NCI-H524 treated with DMSO at 0.1 percent for 48 hours (cell line): Measurements from ENCODE around the gene PRKG1.

Experiments
- DNase-seq: peaks from one replicate; lab custom pipeline; 2025; lab: John Stamatoyannopoulos, UW

The PRKG1 gene

DNA sequence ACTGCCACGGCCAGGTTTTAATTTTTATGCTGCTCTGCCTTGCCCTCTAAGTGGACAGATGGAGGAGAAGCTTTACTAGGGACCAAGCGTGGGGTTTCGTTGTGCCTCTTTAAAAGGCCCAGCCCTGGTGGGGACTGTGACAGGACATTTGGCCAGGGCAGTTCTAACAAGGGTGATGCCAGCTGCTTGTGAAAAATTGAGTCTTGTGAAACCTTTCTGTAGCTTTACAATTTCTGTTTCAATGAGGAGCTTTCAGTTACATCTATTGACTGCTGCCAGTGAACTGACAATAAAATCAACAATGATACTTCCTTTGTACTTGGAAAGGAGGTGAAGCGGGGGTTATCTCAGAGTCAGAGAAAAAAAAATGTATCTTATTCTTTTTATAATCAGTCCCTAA, 858.2 kb downstream of the PRKG1 start:
- DNase-seq: no peak

DNA sequence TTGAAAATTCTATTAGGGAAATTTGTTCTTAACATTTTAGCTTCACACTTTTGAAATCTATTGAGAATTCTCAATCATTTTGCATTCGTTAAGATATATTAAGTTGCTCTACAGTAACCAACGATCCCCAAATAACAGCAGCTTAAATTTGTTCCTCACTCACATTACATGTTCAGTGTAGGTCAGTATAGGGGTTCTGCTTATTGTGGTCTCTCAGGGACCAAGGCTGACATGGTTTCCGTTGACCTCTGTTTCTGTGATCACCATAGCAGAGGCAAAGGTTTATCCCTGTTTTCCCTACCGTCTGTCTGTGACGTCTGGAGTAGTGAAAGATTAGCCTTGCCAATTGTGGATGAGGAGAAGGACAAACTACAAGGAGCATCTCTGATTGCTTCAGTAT, 860.1 kb downstream of the PRKG1 start:
- DNase-seq: no peak

DNA sequence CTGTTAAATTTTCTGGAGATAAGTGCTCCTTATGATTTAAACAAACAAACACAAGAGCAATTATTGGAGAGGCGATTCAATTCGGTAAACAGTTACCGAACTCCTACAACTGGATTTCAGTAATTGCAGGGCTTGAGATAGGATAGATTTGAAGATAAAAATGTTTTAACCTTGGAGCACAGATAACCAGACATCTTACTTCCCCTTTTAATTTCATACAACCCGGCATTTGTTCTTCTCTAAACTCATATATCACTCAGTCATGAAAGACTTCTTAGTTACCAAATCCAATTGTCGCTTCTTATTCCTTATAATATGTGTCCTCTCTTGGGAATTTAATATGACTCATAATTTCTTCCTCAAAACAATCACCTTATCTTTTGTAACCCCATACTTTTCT, 861.1 kb downstream of the PRKG1 start:
- DNase-seq: no peak

DNA sequence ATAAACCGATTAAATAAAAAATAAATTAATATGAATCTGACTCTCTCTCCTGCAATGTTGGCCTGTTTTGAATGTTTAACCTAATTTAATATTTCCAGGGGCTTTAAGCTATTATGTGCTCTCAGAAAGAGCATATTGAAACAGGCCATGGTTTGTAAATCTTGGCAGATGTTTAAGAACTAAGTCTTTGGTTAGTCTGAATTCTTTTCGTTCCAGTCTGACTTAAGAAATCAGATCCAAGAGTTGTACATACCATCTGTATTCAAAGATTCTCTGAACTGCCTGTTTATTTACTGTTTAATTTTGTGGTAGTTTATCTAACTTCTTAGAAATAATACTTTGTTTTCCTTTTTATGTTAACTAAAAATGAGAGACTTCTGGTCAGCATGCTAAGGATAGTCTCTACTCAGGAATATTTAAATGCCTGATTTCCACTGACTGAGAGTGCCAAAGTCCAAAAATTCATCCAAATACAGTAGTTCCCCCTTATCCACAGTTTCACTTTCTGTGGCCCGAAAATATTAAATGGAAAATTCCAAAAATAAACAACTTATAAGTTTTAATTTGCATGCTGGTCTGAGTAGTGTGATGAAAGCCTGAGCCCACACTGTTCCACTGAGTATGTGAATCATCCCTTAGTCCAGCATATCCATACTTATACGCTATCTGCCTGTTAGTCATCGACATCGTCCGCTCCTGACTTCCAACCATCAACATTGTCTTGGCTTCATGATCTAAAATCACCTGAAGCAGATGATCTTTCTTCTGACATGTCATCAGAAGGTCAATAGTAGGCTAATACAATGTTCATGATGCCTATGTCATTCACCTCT, 863.2 kb downstream of the PRKG1 start:
- no peak for DNase-seq

DNA sequence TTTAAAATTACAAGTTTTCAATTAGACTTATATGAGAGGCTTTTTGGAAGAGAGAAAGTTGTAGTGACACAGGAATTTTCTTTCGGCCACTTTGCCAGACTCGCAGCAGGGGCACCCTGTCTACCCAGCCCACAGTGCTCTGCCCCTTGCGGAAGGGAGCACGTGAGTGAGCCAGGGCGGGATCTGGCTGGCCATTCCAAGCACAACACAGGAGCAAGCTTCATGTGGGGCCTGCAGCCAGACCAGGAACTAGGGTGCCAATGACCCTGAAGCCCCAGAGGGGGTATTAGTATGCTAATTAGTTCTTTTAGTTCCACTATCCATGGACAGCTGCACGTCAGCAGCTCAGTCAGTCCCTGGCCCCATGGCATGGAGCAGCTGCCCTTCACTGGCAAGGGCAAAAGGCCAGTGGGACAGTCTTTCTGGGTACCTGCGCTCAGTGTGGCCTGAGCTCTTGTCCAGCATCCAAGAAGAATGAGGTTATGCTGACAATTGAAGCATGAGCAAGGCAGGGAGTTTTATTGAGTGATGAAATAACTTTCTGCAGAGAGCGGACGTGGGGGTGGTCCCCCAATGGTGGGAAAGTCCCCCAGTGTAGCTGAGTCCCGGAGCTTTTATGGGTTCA, 876.2 kb downstream of the PRKG1 start:
- no peak for DNase-seq

DNA sequence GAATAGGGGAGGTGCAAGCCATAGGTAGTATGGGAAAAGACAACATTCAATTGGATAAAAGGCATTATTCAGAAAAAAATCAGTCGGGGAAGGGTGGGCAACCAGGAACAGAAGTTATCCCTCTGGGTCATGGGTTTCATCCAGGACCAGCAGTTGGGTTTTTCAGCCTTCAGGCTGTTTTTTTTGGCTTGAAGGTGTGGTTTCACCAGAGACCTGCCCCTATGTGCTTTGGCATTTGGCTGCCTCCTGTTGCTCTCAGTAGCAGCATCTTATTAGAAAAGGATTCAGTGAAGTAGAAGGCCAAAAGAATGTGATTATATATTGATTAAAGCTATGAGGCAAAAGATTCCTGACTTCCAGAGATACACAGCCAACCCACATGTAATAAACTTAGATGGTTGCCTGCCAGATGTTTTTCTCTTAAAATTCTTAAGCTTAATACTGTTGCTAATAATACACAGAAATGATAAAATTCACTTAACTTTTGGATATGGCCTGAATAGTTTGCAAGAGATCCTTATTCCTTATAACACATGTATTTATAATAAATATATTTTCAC, 876.8 kb downstream of the PRKG1 start:
- DNase-seq: no peak

DNA sequence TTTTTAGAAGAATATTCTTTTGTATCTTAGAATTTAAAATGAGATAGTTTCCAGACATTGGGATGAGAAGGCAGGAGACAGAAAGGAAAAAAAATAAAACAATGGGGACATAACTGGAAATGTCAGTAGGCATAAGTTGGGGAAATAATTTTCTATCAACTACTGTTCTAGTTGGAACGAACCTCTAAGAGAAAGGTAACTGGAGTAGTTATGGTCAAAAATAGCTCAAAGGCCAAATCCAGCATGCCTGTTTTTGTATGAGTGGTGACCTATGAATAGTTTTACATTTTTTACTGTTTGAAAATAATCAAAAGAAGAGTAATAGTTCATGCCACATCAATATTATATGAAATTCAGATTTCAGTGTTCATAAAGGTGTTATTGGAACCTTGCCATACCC, 877.3 kb downstream of the PRKG1 start:
- no peak for DNase-seq

DNA sequence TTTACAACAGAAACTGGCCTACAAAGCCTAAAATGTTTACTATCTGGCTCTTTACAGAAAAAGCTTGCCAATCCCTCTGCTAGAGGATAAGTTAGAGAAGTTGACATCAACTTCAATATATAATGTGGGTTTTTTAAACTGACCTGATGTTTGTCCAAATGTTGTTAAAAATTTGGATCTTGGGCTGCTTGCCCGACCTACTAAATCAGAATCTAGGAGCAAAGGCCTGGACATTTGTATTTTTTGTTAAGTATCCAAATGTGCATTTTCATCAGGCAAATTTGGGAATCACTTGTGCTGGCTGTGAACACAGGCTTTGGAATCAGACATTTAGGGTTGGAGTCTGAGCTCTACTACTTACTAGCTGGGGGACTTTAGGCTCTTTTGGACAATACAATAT, 877.8 kb downstream of the PRKG1 start:
- DNase-seq: no peak

DNA sequence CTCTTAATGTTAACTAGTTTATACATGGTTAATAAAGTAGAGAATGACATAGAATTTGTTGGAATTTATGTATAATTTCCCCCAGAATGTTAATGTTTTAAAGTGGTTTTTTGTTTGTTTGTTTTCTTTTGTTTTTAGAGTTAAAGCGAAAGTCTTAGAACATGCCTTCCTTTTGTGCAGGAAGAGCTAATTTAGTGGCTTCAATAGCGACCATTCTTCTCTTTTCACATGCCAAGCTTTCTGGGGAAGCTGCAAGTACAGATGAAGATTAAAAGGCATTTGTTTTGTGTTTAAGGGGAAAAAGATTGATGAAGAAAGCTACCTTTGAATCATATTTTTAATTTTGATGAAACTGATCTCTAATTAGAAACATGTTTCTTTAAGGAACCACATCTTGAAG, 881.4 kb downstream of the PRKG1 start:
- no peak for DNase-seq

DNA sequence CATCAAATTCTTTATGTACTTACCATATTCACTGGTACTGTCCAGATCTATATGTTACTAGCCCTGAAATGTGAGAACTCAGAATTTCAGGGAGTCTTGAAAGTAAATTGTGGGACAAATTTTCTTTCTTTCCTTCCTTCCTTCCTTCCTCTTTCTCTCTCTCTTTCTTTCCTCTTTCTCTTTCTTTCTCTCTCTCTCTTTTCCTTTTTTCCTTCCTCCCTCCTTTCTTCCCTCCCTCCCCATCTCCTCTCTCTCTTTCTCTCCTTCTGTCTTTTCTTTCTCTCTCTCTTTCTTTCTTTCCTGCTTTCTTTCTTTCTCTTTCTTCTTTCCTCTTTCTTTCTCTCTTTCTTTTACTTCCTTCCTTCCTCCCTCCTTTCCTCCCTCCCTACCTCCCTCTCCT, 882.5 kb downstream of the PRKG1 start:
- DNase-seq: no peak

DNA sequence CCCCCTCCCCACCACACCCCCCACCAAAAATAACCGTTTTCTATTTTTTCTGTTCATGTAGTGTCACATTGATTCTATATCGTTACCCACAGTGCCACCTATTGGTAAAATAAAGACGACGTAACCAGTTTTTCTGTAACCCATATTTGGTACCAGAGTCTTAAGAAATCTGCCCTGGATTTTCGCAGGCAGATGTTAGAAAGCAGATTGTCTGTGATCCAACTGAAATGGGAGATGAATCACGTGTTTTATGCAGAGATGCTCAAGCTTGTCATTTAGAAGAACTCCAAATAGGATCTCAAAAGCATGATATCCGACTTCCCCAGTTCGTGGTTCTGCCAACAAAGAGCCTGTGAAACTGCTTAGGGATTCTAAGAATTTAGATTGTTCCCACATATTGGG, 886.2 kb downstream of the PRKG1 start:
- DNase-seq: peak; percentile 10

DNA sequence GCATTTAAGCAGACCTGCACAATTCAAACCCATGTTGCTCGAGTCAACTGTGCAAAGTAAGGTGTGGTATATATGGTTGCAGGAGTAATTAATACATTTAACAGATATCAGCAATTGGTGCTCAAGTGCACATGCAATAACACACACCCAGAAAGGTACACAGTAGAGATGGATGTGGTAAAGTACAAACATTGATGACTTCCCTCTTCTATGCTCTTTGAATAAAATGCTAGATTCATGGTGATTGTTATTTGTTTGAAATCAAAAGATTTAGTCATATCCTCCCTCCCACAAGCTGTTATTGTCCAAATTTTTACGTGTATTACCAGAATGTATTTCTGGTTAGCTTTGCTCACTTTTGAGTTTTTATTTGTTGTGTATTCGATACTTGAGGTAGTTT, 887.1 kb downstream of the PRKG1 start:
- DNase-seq: no peak

DNA sequence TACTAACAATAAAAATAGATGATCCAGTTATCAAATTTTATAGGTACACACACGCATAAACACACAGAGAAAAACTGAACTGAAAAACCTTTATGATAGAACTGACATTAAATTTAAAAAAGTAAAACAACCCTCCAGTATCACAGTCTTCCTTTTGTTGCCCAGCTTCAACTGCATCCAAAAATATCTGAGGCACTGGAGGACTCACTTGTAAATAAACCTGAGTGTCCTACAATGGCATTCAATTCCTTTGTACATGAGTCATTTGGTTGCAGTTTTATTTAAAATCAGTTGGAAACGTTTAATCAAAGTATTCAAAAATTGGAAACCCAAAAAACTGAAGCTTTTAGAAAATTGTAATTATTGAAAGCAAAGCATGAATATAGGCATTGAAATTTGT, 890.3 kb downstream of the PRKG1 start:
- DNase-seq: no peak

DNA sequence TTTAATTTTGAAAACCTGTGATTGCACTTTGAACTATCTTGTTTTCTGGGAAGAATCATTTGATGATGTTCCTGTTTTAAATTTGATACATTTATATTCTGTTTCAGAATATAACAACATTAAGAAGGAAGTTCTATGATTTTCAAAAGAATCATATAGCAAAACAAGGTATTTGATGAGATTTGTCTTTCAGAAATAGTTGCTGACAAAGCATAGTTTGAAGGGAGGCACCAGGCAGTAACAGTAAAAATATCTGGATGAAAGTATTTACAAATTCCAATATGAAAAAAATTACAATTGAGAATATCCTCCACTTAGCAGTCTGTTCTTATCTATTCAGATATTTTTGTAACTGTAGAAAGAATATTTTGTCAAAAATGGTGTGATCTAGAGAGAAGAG, 891.2 kb downstream of the PRKG1 start:
- DNase-seq: no peak

DNA sequence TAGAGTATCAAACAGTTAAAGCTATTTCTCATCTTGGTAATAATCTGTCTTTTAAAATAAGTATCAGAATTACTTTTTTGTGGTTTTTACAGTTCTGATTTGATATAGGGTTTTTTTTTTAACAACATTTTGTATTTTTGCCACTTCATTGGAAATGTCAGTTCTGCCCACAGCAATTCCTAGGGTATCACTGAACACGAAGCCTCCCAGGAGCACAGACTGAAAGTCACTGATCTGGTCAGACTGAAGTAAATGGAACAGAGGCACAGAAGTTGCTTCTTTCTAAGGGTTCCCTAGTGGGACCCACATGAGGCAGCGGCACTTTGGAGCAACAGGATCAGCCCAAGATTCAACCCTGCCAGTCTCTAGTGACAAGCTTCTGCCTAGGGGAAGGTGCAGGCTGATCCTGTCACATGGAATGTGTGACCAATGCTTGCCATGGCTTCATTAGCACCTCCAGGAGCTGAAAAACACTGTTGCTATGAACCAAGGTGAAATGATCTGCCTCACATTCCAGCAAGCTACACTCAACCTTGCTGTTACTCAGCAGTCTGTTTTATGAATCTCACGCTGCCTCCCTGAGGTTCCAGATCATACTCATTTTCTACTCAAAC, 898.6 kb downstream of the PRKG1 start:
- DNase-seq: no peak

DNA sequence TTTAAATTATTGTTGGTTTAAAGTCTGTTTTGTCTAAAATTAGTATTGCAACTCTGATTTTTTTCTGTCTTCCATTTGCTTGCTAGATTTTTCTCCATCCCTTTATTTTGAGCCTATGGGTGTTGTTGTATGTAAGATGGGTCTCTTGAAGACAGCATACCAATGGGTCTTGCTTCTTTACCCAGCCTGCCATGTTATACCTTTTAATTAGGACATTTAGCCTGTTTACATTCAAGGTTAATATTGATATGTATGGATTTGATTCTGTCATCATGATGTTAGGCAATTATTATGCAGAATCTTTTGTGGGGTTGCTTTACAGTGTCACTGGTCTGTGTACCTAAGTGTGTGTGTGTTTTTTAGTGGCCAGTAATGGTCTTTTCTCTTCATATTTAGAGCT, 906.5 kb downstream of the PRKG1 start:
- no peak for DNase-seq

DNA sequence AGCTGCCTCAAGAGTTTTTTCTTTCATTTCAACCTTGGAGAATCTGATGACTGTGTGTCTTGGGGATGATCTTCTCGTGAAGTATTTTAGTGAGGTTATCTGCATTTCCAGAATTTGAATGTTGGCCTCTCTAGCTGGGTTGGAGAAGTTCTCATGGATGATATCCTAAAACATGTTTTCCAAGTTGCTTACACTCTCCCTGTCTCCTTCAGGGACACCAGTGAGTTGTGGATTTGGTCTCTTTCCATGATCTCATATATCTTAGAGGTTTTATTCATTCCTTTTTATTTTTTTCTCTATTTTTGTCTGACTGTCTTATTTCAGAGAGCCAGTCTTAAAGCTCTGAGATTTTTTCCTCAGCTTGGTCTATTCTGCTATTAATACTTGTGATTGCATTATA, 907.4 kb downstream of the PRKG1 start:
- DNase-seq: no peak

DNA sequence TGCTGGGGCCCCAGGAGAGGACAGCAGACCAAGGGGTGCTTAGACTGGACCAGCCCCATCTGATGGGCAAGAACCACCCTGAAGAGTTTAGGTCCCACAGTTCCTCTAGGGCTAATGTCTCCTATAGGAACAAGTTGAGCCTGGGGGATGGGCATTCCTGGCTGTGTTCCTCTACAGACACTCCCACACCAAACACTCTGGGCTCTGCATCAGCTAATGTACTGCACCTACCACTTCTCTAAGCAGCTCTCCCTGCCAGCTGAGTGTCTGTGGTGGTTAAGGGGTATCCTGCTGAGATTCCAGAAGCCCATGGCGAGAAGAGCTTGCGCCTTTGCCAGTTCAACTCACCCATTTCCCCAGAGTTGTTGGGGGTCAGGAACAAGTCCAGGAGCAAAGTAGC, 909.2 kb downstream of the PRKG1 start:
- DNase-seq: no peak

DNA sequence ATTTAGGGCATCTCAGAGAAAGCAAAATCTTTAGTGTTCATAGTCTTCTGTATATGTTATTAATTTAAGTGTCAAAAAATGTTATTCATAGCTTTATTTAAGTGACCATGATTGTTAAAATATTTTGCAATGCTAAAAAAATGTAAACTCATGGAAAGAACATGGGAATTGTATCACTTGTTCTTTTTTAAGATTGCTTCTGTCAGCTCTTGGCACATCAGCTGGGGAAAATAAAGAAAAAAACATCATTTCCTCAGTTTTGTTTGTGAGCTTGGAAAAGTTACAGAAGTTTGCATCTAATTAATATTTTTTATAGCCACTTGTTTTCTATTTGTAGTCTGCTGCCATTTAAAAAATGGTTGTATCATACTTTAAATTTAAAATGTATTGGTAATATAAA, 911.0 kb downstream of the PRKG1 start:
- DNase-seq: no peak

DNA sequence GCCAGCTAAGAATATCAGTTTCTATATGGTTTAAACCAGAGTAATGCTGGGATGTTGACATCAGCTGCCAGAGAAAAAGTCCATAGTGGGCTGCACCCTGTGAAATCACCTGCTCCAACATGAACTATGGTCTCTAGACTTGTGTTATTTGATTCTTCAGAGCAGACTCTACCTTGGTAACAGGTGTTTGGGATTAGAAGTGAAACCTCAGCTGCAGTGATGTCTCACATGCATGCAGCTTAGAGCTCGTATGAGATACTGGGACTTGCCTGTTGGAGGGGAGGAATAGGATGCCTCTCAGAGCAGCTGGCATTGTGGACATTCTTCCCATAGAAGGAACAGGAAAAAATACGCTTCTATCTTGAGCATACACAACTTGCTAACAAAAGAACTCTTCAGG, 912.2 kb downstream of the PRKG1 start:
- DNase-seq: no peak

DNA sequence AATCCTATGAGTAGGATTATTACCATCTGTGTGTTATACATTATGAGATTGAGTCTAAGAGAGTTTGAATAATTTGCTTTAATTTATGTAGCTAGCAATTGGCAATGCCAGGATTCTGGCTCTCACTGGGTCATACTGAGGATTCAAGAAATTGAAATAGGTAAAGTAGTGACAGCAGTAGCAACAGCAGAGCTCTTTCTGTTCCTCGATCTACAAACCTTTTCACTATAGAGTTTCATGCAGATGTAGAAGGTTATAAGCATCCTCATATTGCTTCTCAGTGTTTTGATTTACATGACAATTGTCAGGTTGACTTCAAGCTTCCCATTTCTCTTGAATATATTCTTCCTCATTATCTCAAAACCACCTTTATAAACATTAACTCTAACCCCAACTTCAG, 919.2 kb downstream of the PRKG1 start:
- no peak for DNase-seq

DNA sequence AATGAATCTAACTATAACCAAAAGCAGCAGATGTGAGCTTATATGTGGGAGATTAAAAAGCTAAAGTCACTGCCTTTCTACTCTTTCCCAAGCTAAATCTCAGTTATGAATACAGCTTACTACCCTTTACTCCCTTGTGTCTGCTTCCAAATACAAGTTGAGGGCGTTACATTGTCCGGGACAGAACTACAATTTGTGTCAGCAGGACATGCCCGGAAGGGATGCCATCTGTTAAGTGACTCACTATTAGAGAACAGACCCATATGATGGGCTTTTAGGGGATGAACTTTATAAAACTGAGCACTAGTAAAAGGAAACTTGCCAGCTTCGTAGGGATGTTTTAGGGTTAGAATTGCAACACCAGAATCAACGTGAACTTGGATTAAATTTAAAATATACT, 924.8 kb downstream of the PRKG1 start:
- no peak for DNase-seq

DNA sequence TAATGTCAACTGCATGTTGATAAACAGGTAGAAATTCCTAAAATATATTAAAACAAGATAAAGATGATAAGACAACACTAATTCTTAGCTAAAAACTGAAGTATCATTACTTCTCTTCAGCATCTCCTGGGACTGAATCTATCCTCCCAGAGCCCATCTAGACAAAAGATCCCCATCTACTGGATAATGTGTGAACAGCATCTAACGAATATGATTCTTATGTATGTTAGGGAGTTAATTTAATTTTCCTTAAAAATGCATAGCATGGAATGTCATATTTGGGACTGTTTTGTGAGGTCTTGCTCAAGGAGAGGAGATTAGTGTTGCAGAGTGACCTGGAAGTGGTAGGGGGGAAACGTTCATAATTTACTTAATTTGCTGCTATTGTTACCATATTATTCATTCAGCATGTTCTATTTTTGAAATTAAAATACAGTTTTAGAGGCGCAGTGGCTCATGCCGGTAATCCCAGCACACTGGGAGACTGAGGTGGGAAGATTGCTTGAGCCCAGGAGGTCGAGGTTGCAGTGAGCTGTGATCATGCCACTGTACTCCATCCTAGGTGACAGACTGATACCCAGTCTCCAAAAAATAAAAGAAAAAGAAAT, 930.2 kb downstream of the PRKG1 start:
- no peak for DNase-seq
